Measurements from ENCODE around the gene SUSD6. TPM values are rescaled to one million over a fixed set of nuclear protein-coding genes. Genes with fewer than 3 reads are reported as not detected.
A peak's percentile ranks its signal among the peaks of the same experiment; 100 is the strongest.

Gene SUSD6
- total and polyA plus RNA-seq, 9 of the 15 experiments (the other 6 are each of a cell fraction or from before 2014, with no cell fraction given) = 2.9 to 20.7 (median 5.6) TPM

DNA sequence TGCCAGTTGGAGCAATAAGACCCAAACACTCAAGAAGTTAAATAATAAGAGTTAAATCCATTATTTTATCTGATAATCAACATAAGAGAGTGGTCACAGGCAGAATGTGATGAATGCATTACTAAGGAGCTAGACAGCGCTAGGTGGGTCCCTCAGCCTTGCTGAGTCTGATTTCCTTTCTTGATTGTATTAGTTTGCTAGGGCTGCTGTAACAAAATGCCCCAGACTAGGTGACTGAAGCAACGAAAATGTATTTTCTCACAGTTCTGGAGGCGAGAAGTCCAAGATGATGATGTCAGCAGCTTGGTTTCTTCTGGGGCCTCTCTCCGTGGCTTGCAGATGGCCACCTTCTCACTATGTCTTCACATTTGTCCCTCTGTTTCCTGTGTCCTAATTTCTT is 28.6 kb upstream of the SUSD6 start:
- TF ChIP-seq ZNF12 (CRISPR knock-in tag; IDR thresholded peaks at IDR 0.05) = peak; percentile 95
- TF ChIP-seq ESRRA (IDR thresholded peaks at IDR 0.05; ENCODE audit: borderline replicate concordance, low read depth) = no peak
- no peaks in the 10 kb centered on the region for H3K9me3 ChIP-seq (replicated peaks; ENCODE audit: control insufficient read depth, insufficient read depth, low read depth, low read length)
- no peaks in the 10 kb centered on the region for H3K36me3 ChIP-seq (ENCODE audit: control insufficient read depth, insufficient read depth, low read length)
- POLR2A ChIA-PET = interaction anchor here (0.6 kb wide), 1 partner anchor 94 kb away, joined by 4 read pairs; no protein-coding TSS in a partner anchor
- CTCF ChIA-PET (ENCODE audit: low intra/inter-chr PET ratio) = no interaction called here
- no peak overlapping the region for H3K27ac ChIP-seq (ENCODE audit: extremely low read depth, low read depth, low read length)
- intact Hi-C loops (cut with micrococcal nuclease) = no loop called here
- no peaks in the 10 kb centered on the region for H4K20me1 ChIP-seq (replicated peaks; ENCODE audit: control insufficient read depth, insufficient read depth, low read length)
- ATAC-seq (no peak), FAIRE-seq (no peak), DNase-seq (ENCODE audit: extremely low read depth in 1 of 4, low spot score in 3 of 4) (no peak)
- no peaks in the 10 kb centered on the region for H3K9me1 ChIP-seq (ENCODE audit: control insufficient read depth, insufficient read depth, low read length)
- no peak overlapping the region for H2AFZ ChIP-seq (ENCODE audit: low read depth, low read length)
- no peaks in the 10 kb centered on the region for H3K79me2 ChIP-seq (ENCODE audit: control insufficient read depth, insufficient read depth, low read length)
- WGBS (ENCODE audit: insufficient coverage, low coverage, missing lambda C conversion rate) = 20% methylated on average over 4 of the region's 4 CpGs
- H3K27me3 ChIP-seq (ENCODE audit: control insufficient read depth in 2 of 2, insufficient read depth in 2 of 2, low read length in 2 of 2) = no peaks in the 10 kb centered on the region
- in situ Hi-C loops (cut with MboI) = loop anchor here (5.0 kb wide), 1 partner anchor 144 kb away; no protein-coding TSS in a partner anchor
- H3K4me3 ChIP-seq = no peak overlapping the region
- no peak overlapping the region for H3K4me2 ChIP-seq (ENCODE audit: insufficient read depth, low read length)
- peaks cover 0 to 3% of the 10 kb centered on the region in 2 experiments; a peak in 2 of 5 replicates for H3K4me1 ChIP-seq (replicated peaks in 1 of 2; ENCODE audit: control insufficient read depth in 2 of 2, insufficient read depth in 2 of 2, low read length in 2 of 2)
- no TSS peak for BruUV-seq (replicated peaks)
- H3K9ac ChIP-seq (ENCODE audit: insufficient read depth in 1 of 2, low read depth in 2 of 2, low read length in 2 of 2) = no peak overlapping the region

DNA sequence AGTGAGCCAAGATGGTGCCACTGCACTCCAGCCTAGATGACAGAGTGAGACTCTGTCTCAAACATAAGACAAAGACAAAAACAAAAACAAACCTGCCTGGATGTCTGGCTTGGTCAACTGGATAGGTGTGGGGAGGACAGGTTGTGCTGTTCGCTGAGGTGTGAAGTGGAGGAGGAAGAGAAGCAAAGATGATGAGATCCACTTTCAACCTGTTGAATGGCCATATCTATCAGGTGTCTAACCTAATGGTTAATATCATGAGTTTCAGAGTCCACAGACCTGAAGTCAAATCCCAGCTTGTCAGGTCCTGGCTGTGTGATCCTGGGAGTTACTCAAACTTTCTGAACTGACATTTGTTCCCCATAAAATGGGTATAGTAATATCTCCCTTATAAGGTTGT is 27.0 kb upstream of the SUSD6 start:
- no TSS peak for BruUV-seq (replicated peaks)
- Histone ChIP-seq H3K4me2 (ENCODE audit: insufficient read depth, low read length) (no peak overlapping the region), H3K9me1 (ENCODE audit: control insufficient read depth, insufficient read depth, low read length) (no peaks in the 10 kb centered on the region), H3K4me1 (replicated peaks in 1 of 2; ENCODE audit: control insufficient read depth in 2 of 2, insufficient read depth in 2 of 2, low read length in 2 of 2) (peaks cover 0 to 3% of the 10 kb centered on the region in 2 experiments; a peak in 2 of 5 replicates), H3K27ac (ENCODE audit: extremely low read depth, low read depth, low read length) (no peak overlapping the region), H3K79me2 (ENCODE audit: control insufficient read depth, insufficient read depth, low read length) (no peaks in the 10 kb centered on the region), H2AFZ (ENCODE audit: low read depth, low read length) (no peak overlapping the region), H3K9me3 (replicated peaks; ENCODE audit: control insufficient read depth, insufficient read depth, low read depth, low read length) (no peaks in the 10 kb centered on the region), H3K27me3 (ENCODE audit: control insufficient read depth in 2 of 2, insufficient read depth in 2 of 2, low read length in 2 of 2) (no peaks in the 10 kb centered on the region), H3K4me3 (no peak overlapping the region), H3K36me3 (ENCODE audit: control insufficient read depth, insufficient read depth, low read length) (no peaks in the 10 kb centered on the region), H4K20me1 (replicated peaks; ENCODE audit: control insufficient read depth, insufficient read depth, low read length) (no peaks in the 10 kb centered on the region), H3K9ac (ENCODE audit: insufficient read depth in 1 of 2, low read depth in 2 of 2, low read length in 2 of 2) (no peak overlapping the region)
- DNase-seq (ENCODE audit: extremely low read depth in 1 of 4, low spot score in 3 of 4) = no peak
- FAIRE-seq = no peak
- CTCF ChIA-PET (ENCODE audit: low intra/inter-chr PET ratio) = interaction anchor here (1.0 to 2.7 kb wide), 2 partner anchors 133 to 143 kb away, joined by 3 to 47 read pairs; no protein-coding TSS in a partner anchor
- 56% methylated on average over 1 of the region's 1 CpG for WGBS (ENCODE audit: insufficient coverage, low coverage, missing lambda C conversion rate)
- in situ Hi-C loops (cut with MboI) (loop anchor here (5.0 kb wide), 1 partner anchor 143 kb away; no protein-coding TSS in a partner anchor), intact Hi-C loops (cut with micrococcal nuclease) (loop anchor here (2.0 kb wide), 1 partner anchor 442 kb away; no protein-coding TSS in a partner anchor)
- POLR2A ChIA-PET = no interaction called here
- no peak for ATAC-seq
- TF ChIP-seq KHSRP (IDR thresholded peaks at IDR 0.05) (no peak), MBD1 (CRISPR knock-in tag; IDR thresholded peaks at IDR 0.05) (no peak), ZNF407 (IDR thresholded peaks at IDR 0.05; ENCODE audit: low read depth) (no peak)
